ENCODE results near the gene ZBTB47.

- no peak for TF ChIP-seq ZFX (IDR thresholded peaks at IDR 0.05; ENCODE audit: borderline replicate concordance)
- TF ChIP-seq CTCF (IDR thresholded peaks at IDR 0.05), result no peak
These were observed 40.9 kb downstream of the ZBTB47 start for GRCh38 chr3:42694366-42694765.
